PFSK-1 (cell line): ENCODE results near the gene AFF2.

ENCODE experiments used
- FOXP2 ChIP-seq: optimal IDR thresholded peaks from 2 replicates; pipeline ENCODE3; 2011; ENCODE audit warnings: borderline replicate concordance, control low read depth, inconsistent platforms; ENCODE audit not compliant: insufficient read depth; ENCODE audit errors: extremely low read length, extremely low read depth
- POLR2AphosphoS5 ChIP-seq: IDR thresholded peaks from 2 replicates; pipeline ENCODE4 v1.6.1; 2012; ENCODE audit warnings: low read depth, mild to moderate bottlenecking, control low read depth, low read length, moderate library complexity
- SIN3A ChIP-seq: IDR thresholded peaks from 2 replicates; pipeline ENCODE4 v1.6.1; 2012; ENCODE audit warnings: mild to moderate bottlenecking, low read length, moderate library complexity, borderline replicate concordance; ENCODE audit not compliant: insufficient read depth
- TAF1 ChIP-seq: IDR thresholded peaks from 2 replicates; pipeline ENCODE4 v1.6.1; 2012; ENCODE audit warnings: low read length, control low read depth, borderline replicate concordance; ENCODE audit not compliant: insufficient read depth
- TF ChIP-seq, protein P1 (sequence below), 2 experiments: IDR thresholded peaks; 2 replicates each; pipeline versions ENCODE4 v1.6.1 to v1.8.0; 2011 to 2012; ENCODE audit warnings: low read depth in 2 of 2, low read length in 2 of 2, control low read depth in 1 of 2, inconsistent platforms in 1 of 2, mild to moderate bottlenecking in 1 of 2, moderate library complexity in 1 of 2; ENCODE audit not compliant: insufficient read depth in 1 of 2

DNA sequence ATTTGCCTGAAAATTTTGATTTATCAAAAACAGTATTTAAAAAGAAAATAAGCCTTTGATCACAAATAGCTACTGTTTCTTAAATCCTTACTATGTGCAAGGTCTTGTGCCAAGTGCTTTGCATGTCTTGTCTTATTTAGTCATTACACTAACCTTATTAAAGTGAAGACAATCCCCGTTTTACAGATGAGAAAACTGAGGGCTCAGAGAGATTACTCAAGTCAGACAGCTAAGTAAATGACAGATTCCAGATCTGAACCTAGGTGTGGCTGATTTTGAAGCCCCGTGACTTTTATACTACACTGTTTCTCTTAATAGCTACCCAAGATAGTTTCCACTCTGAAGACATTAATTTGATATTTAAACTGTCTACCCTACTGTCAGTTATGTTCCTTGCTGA is 38.2 kb downstream of the AFF2 start:
- TF ChIP-seq TAF1 (no peak), POLR2AphosphoS5 (no peak), SIN3A (no peak), FOXP2 (no peak)
- TF ChIP-seq, protein P1, sequence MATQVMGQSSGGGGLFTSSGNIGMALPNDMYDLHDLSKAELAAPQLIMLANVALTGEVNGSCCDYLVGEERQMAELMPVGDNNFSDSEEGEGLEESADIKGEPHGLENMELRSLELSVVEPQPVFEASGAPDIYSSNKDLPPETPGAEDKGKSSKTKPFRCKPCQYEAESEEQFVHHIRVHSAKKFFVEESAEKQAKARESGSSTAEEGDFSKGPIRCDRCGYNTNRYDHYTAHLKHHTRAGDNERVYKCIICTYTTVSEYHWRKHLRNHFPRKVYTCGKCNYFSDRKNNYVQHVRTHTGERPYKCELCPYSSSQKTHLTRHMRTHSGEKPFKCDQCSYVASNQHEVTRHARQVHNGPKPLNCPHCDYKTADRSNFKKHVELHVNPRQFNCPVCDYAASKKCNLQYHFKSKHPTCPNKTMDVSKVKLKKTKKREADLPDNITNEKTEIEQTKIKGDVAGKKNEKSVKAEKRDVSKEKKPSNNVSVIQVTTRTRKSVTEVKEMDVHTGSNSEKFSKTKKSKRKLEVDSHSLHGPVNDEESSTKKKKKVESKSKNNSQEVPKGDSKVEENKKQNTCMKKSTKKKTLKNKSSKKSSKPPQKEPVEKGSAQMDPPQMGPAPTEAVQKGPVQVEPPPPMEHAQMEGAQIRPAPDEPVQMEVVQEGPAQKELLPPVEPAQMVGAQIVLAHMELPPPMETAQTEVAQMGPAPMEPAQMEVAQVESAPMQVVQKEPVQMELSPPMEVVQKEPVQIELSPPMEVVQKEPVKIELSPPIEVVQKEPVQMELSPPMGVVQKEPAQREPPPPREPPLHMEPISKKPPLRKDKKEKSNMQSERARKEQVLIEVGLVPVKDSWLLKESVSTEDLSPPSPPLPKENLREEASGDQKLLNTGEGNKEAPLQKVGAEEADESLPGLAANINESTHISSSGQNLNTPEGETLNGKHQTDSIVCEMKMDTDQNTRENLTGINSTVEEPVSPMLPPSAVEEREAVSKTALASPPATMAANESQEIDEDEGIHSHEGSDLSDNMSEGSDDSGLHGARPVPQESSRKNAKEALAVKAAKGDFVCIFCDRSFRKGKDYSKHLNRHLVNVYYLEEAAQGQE (IDR thresholded peaks at IDR 0.05; ENCODE audit: insufficient read depth in 1 of 2, low read depth in 2 of 2, low read length in 2 of 2): no peak
